Astrocyte (in vitro differentiated cells and primary cell): ENCODE results near the gene STUM.

Source experiments
- CTCF ChIP-seq: IDR thresholded peaks from 2 replicates; pipeline ENCODE4 v1.5.1; 2011; ENCODE audit warnings: low read depth, mild to moderate bottlenecking, inconsistent platforms, low read length, moderate library complexity; ENCODE audit not compliant: insufficient read depth
- EZH2 ChIP-seq: IDR thresholded peaks from 2 replicates; pipeline ENCODE4 v1.6.1; 2012; ENCODE audit warnings: mild to moderate bottlenecking, low read length, inconsistent platforms; ENCODE audit not compliant: insufficient read depth

GRCh38 chr1:226548256-226549093 is at the start of gene STUM:
- TF ChIP-seq CTCF (no peak), EZH2 (no peak)
